GM19455 (cell line): ENCODE measurements around the gene CSGALNACT2.

Source experiments
- ATAC-seq: cut with Tn5 transposase; IDR thresholded peaks from one replicate; pipeline ENCODE4 v1.9.1; 2021; ENCODE audit not compliant: unreplicated experiment

The CSGALNACT2 gene

GRCh38 chr10:43123361-43124093 is 14.7 kb upstream of the CSGALNACT2 start:
- no peak for ATAC-seq

- no peak for ATAC-seq
Observed at GRCh38 chr10:43124094-43124521, 14.1 kb upstream of the CSGALNACT2 start.

GRCh38 chr10:43124574-43125273 is 13.5 kb upstream of the CSGALNACT2 start:
- no peak for ATAC-seq

GRCh38 chr10:43125274-43125845 is 12.9 kb upstream of the CSGALNACT2 start:
- ATAC-seq: no peak

- no peak for ATAC-seq
Observed at GRCh38 chr10:43125881-43126731, 12.1 kb upstream of the CSGALNACT2 start.

DNA sequence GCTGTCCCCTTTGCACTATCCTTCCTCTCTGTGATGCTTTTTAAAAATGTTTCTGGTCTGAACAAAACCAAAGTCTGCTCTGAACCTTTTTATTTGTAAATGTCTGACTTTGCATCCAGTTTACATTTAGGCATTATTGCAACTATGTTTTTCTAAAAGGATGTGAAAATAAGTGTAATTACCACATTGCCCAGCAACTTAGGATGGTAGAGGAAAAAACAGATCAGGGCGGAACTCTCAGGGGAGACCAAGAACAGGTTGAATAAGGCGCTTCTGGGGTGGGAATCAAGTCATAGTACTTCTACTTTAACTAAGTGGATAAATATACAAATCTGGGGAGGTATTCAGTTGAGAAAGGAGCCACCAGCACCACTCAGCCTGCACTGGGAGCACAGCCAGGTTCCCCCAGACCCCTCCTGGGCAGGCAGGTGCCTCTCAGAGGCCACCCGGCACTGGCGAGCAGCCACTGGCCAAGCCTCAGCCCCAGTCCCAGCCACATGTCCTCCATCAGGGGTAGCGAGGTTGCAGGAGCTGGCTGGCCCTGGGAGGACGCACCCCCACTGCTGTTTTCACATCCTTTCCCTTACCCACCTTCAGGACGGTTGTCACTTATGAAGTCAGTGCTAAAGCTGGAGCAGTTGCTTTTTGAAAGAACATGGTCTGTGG is 11.4 kb upstream of the CSGALNACT2 start:
- no peak for ATAC-seq

DNA sequence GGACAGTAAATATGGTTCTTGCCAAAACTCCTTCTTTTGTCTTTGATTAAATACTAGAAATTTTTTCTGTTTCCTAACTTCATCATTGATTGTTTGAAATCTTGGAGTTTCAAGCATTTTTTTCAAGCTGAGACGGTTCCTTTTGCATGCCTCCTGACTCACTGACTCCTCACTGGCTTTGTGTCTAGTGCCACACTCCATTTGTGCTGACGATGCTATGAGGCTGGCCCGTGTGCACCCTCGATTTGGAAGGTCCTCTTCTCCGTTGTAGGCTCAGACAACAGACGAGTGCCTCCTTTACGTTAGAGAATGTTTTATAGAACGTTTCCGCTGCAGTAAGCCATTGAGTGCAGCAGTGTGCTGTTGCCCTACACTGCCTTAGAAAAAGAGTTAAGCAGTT is 10.8 kb upstream of the CSGALNACT2 start:
- ATAC-seq: no peak

- no peak for ATAC-seq
Observed at GRCh38 chr10:43128331-43128730, 9.9 kb upstream of the CSGALNACT2 start.

- peak; percentile 63 for ATAC-seq
Observed at GRCh38 chr10:43128958-43129706, 9.1 kb upstream of the CSGALNACT2 start.

DNA sequence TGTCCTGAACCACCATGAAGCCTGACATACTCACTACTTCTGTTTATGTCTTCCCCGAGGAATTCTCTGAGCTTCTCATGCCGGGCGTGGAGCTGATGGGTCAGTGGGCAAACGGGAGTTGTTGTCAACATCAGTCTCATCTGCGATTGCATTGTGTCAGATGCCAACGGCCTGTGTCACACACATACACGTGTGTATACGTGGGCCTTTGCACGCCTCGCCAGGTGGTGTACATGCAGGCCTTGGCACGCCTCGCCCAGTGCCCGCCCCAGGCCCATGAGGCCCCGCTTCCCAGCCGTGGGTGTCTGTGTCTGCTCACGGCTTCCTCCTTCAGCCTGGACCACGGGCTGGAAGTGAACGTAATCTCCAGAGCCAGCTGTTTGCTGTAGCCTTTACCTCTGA is 7.5 kb upstream of the CSGALNACT2 start:
- no peak for ATAC-seq

- no peak for ATAC-seq
Observed at GRCh38 chr10:43131256-43131655, 7.0 kb upstream of the CSGALNACT2 start.

DNA sequence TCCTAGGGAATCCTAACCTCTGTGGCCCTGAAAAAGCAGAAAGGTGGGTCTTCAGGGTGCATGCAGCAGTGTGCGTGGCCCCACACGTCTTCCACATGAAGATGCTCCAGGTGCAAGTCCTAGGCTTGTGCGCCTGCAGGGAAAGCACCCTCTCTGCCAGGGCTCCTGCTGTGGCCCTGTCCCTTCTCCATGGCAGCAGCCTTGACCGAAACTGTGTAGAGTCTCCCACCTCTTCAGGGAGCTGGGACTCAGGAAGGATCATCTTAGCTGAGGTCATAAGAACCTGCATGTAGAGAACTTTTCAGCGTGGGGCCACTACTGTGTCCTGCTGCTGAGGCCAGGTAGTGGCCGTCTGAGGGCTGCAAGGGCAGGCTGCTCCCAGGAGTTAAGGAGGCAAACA is 6.3 kb upstream of the CSGALNACT2 start:
- no peak for ATAC-seq

DNA sequence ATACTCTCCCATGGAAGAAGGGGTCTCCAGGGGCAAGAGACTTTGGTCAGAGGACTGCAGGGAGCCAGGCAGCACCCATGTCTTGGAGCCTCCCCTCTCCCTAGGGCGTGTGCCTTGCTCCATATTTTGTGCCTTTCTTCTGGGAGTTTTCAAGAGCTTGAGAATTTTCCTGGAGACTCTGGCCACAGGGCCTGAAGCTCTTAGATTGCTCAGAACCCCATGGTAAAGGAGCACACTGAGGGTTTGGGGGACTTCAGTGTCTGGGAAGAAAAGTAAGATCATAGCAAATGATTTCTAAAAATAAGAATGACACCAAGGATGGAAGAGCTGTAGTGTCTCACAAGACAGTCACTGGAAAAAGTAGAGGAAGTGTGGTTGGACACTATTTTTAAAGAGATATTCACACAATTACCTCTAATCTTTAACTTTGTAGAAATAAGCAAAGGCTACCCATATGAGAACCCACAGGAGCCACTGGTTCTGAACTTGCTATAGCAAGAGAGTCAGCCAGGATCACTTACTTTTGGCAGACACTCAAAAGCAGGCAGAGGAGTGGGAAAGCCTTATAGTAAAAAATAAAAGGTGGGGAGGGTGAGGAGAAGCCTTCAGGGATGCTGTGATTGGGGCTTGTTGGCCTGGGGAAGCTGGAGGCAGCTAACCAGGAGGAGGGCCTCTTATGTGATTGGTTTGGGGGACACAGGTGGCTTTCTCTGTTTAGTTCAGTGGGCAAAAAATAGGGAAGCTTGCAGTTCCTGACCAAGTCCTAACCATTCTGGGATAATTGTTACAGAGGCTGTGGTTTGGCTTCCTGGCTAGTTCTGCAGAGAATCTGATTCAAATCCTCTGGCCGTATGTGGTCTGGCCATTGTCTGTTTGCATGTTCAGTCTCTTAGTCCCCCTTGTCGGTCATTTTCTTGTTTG is 5.1 kb upstream of the CSGALNACT2 start:
- ATAC-seq: no peak

DNA sequence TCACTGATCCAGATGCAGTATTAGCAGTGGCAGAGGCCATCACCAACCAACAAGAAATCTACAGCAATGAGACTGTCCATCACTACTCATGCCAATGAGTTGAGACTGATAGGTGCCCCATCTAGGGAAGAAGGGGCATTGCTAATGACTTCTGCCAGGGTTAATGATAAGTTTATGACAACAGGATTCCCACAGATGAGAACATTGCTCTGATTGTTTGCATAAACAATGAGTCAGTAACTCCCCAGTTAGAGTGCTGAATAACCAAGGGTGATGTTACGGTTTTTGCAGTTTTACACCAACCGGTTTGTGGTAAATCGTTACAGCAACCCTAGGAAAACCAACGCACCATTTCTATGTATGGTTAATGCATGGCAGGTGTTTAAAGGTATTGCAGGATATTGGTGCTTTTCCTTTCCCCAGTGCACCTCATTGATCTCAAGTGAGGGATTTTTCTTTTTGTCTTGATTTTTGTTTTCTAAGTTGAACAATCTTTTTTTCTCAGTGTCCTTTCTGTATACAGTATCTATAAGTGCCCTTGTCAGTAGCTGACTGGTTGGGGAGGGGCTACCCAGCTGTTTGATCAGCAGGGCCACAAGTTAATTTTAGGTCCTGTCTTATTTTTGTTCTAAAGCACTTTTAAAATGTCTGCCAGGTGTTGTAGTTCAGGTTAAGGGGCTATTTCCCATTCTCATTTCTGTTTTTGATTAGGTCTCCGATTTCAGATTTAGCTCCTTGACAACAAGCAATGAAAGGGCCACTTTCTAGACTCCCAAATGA is 3.9 kb upstream of the CSGALNACT2 start:
- no peak for ATAC-seq

- ATAC-seq: no peak
Observed at GRCh38 chr10:43135064-43135463, 3.2 kb upstream of the CSGALNACT2 start.

- no peak for ATAC-seq
Observed at GRCh38 chr10:43135656-43136055, 2.6 kb upstream of the CSGALNACT2 start.

DNA sequence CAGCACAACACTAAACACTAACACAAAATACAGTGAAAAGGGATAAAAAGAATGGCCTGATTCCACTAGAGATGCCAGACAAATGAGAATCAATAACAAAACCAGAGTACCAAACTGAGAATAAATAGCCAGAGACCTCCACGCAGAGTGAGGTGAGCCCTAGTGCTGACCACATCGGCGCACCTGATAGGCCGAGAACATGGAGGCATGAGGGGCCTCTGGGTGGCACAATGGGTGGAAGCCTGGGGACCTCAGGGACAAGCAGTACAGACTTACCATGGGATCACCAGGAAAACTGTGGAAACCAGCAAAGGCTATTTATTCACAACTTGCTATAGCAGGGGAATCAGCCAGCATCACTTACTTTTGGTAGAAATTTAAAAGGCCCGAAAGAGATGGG is 1.8 kb upstream of the CSGALNACT2 start:
- no peak for ATAC-seq

- no peak for ATAC-seq
Observed at GRCh38 chr10:43136995-43137716, 1.1 kb upstream of the CSGALNACT2 start.
